K562 (cell line): ENCODE data around the gene SYT7. TPM values are rescaled to one million over a fixed set of nuclear protein-coding genes. Genes with fewer than 3 reads are reported as not detected.

Experiments used
- ATAC-seq: fragments of 200-7000 bp; cut with Tn5 transposase; 3 replicates; pipeline ENCODE4 v1.9.1; 2020; ENCODE audit warnings: moderate library complexity
- BruUV-seq: library from RNA; stranded (reverse); fragments of 400-500 nt; replicated peaks from 2 replicates; lab custom pipeline; 2021; lab: Mats Ljungman, UMichigan
- CTCF ChIA-PET: fragments of 300-600 bp; formaldehyde crosslinking; extraction: SDS; loops from one replicate; lab custom pipeline; 2021; ENCODE audit warnings: low intra/inter-chr PET ratio; lab: Yijun Ruan, JAX
- POLR2A ChIA-PET: fragments of 300-600, 350-650 bp; sonication (Branson Sonifier 250); formaldehyde crosslinking; extraction: SDS; loops from one replicate; lab custom pipeline; 2021; ENCODE audit warnings: antibody characterized with exemption, inconsistent platforms; lab: Yijun Ruan, JAX
- DNase-seq, 4 experiments: peaks; one replicate each; pipeline versions ENCODE4 v3.0.0 to v3.0.0-alpha.2; 2011 to 2018; ENCODE audit warnings: low spot score in 3 of 4, mixed read lengths in 3 of 4; ENCODE audit errors: extremely low read depth in 1 of 4
- FAIRE-seq: peaks from 2 replicates; lab custom pipeline; 2011; peaks lifted over from hg19 to GRCh38; lab: Jason Lieb, UNC
- H2AFZ ChIP-seq: 2 replicates; pipeline ENCODE4 v1.6.0; 2011; ENCODE audit warnings: low read depth, low read length, control low read depth, inconsistent platforms
- H3K27ac ChIP-seq: fragments of 200-600 bp; 3 replicates; pipeline ENCODE4 v1.8.0; 2011; ENCODE audit warnings: low read depth, mild to moderate bottlenecking, control low read depth, inconsistent platforms, low read length, moderate library complexity, mixed read lengths; ENCODE audit errors: extremely low read depth
- H3K27me3 ChIP-seq, 2 experiments: fragments of 300-600 bp in 1 of 2; 2 replicates in 1 of 2; 3 replicates in 1 of 2; pipeline versions ENCODE4 v1.6.0 to v1.8.0; 2011; ENCODE audit warnings: inconsistent platforms in 2 of 2, low read length in 2 of 2, mild to moderate bottlenecking in 1 of 2, mixed read lengths in 1 of 2, moderate library complexity in 1 of 2; ENCODE audit not compliant: control insufficient read depth in 2 of 2, insufficient read depth in 2 of 2
- H3K36me3 ChIP-seq: fragments of 300-600 bp; 3 replicates; pipeline ENCODE4 v1.8.0; 2011; ENCODE audit warnings: mild to moderate bottlenecking, low read length, inconsistent platforms; ENCODE audit not compliant: control insufficient read depth, insufficient read depth
- H3K4me1 ChIP-seq, 2 experiments: fragments of 200-600 bp in 1 of 2; replicated peaks in 1 of 2; 2 replicates in 1 of 2; 3 replicates in 1 of 2; pipeline versions ENCODE4 v1.5.1 to v1.8.0; 2011; ENCODE audit warnings: inconsistent platforms in 2 of 2, low read length in 2 of 2, mild to moderate bottlenecking in 1 of 2, mixed read lengths in 1 of 2, moderate library complexity in 1 of 2; ENCODE audit not compliant: control insufficient read depth in 2 of 2, insufficient read depth in 2 of 2
- H3K4me2 ChIP-seq: 2 replicates; pipeline ENCODE4 v1.6.1; 2011; ENCODE audit warnings: low read length, control low read depth, inconsistent platforms, mixed read lengths; ENCODE audit not compliant: insufficient read depth
- H3K4me3 ChIP-seq: fragments of 200-600 bp; sonication (generic), shearing (Covaris generic); 2 replicates; pipeline ENCODE4 v1.5.1; 2016; ENCODE audit warnings: control low read depth, inconsistent platforms
- H3K79me2 ChIP-seq: fragments of 200-600 bp; 3 replicates; pipeline ENCODE4 v1.8.0; 2011; ENCODE audit warnings: low read length, inconsistent platforms; ENCODE audit not compliant: control insufficient read depth, insufficient read depth
- H3K9ac ChIP-seq, 2 experiments: 2 replicates each; pipeline versions ENCODE4 v1.6.0 to v1.6.1; 2011; ENCODE audit warnings: low read depth in 2 of 2, low read length in 2 of 2, control low read depth in 1 of 2, inconsistent platforms in 1 of 2, mild to moderate bottlenecking in 1 of 2, mixed read lengths in 1 of 2; ENCODE audit not compliant: insufficient read depth in 1 of 2
- H3K9me1 ChIP-seq: one replicate; pipeline ENCODE4 v1.6.0; 2011; ENCODE audit warnings: inconsistent platforms, mild to moderate bottlenecking, low read length, moderate library complexity; ENCODE audit not compliant: control insufficient read depth, insufficient read depth
- H3K9me3 ChIP-seq: replicated peaks from 2 replicates; pipeline ENCODE4 v1.5.1; 2011; ENCODE audit warnings: low read depth, low read length, inconsistent platforms; ENCODE audit not compliant: control insufficient read depth, insufficient read depth
- H4K20me1 ChIP-seq: replicated peaks from 2 replicates; pipeline ENCODE4 v1.6.1; 2011; ENCODE audit warnings: low read length, inconsistent platforms, mixed read lengths; ENCODE audit not compliant: control insufficient read depth, insufficient read depth
- BHLHE40 ChIP-seq: IDR thresholded peaks from 2 replicates; pipeline ENCODE4 v1.6.1; 2011; ENCODE audit warnings: low read length, improper control_type of control experiment
- BRCA1 ChIP-seq, 2 experiments: fragments of 450-650 bp in 1 of 2; sonication (generic) in 1 of 2; formaldehyde crosslinking in 1 of 2; IDR thresholded peaks; 2 replicates each; pipeline versions ENCODE4 v1.5.0 to v1.6.1; 2017 to 2020; ENCODE audit warnings: mild to moderate bottlenecking in 1 of 2, missing genetic modification reagents in 1 of 2
- ERF ChIP-seq: fragments of 450-650 bp; formaldehyde crosslinking; IDR thresholded peaks from 2 replicates; pipeline ENCODE4 v1.4.0; 2020; ENCODE audit warnings: mild to moderate bottlenecking, mixed read lengths
- FOXK1 ChIP-seq: sonication (generic); formaldehyde crosslinking; IDR thresholded peaks from 2 replicates; pipeline ENCODE4 v1.8.0; 2022; ENCODE audit warnings: missing genetic modification reagents, mild to moderate bottlenecking, borderline replicate concordance
- FOXM1 ChIP-seq, 2 experiments: fragments of 450-650 bp in 1 of 2; sonication (generic) in 1 of 2; formaldehyde crosslinking in 1 of 2; IDR thresholded peaks; 2 replicates each; pipeline versions ENCODE4 v1.6.1 to v1.9.0; 2017 to 2022; ENCODE audit warnings: low read depth in 2 of 2, mild to moderate bottlenecking in 2 of 2, missing genetic modification reagents in 1 of 2, moderate library complexity in 1 of 2
- FOXP1 ChIP-seq: sonication (generic); formaldehyde crosslinking; IDR thresholded peaks from 2 replicates; pipeline ENCODE4 v1.8.0; 2022; ENCODE audit warnings: mild to moderate bottlenecking, missing genetic modification reagents
- HBP1 ChIP-seq: fragments of 450-650 bp; formaldehyde crosslinking; IDR thresholded peaks from 2 replicates; pipeline ENCODE4 v1.4.0; 2022; ENCODE audit warnings: missing genetic modification characterization
- HMG20A ChIP-seq: fragments of 450-650 bp; formaldehyde crosslinking; conservative IDR thresholded peaks from 2 replicates; pipeline ENCODE4 v1.4.0; 2020; ENCODE audit warnings: mild to moderate bottlenecking, mixed read lengths
- HNRNPK ChIP-seq: fragments of 200-400 bp; formaldehyde crosslinking; IDR thresholded peaks from one replicate; pipeline ENCODE4 v1.6.1; 2018; ENCODE audit warnings: mild to moderate bottlenecking, low read depth, low read length; ENCODE audit not compliant: poor library complexity, severe bottlenecking
- MAZ ChIP-seq, 2 experiments: fragments of 450-650 bp in 1 of 2; sonication (generic) in 1 of 2; formaldehyde crosslinking; IDR thresholded peaks in 1 of 2; conservative IDR thresholded peaks in 1 of 2; 2 replicates each; pipeline versions ENCODE4 v1.4.0 to v1.5.0; 2020; ENCODE audit warnings: mild to moderate bottlenecking in 1 of 2, missing genetic modification reagents in 1 of 2
- NR4A1 ChIP-seq, 2 experiments: fragments of 250-450 bp in 1 of 2; fragments of 450-650 bp in 1 of 2; sonication (Bioruptor Pico) in 1 of 2; IDR thresholded peaks; 2 replicates each; pipeline versions ENCODE4 v1.4.0 to v1.6.1; 2016 to 2020; ENCODE audit warnings: mild to moderate bottlenecking in 2 of 2, missing compliant biosample characterization in 1 of 2, missing genetic modification characterization in 1 of 2, moderate library complexity in 1 of 2
- PML ChIP-seq: IDR thresholded peaks from 2 replicates; pipeline ENCODE4 v1.6.1; 2012; ENCODE audit warnings: low read length, inconsistent platforms
- SAFB ChIP-seq: fragments of 200-400 bp; formaldehyde crosslinking; IDR thresholded peaks from 2 replicates; pipeline ENCODE4 v1.6.1; 2017; ENCODE audit warnings: low read depth, low read length, borderline replicate concordance
- SMARCA5 ChIP-seq: fragments of 450-650 bp; IDR thresholded peaks from 2 replicates; pipeline ENCODE4 v1.6.1; 2016
- SREBF1 ChIP-seq: fragments of 150-350 bp; IDR thresholded peaks from 2 replicates; pipeline ENCODE4 v1.6.1; 2014; ENCODE audit warnings: antibody characterized with exemption, low read depth, low read length, borderline replicate concordance
- TRIM24 ChIP-seq, 2 experiments: fragments of 450-650 bp; IDR thresholded peaks; 2 replicates each; pipeline ENCODE4 v1.6.1; 2016
- ZBTB26 ChIP-seq: fragments of 450-650 bp; formaldehyde crosslinking; IDR thresholded peaks from 2 replicates; pipeline ENCODE4 v1.4.0; 2022; ENCODE audit warnings: missing genetic modification characterization
- ZFP1 ChIP-seq: fragments of 450-650 bp; formaldehyde crosslinking; IDR thresholded peaks from 2 replicates; pipeline ENCODE4 v1.4.0; 2020; ENCODE audit warnings: mild to moderate bottlenecking, mixed read lengths
- ZNF644 ChIP-seq: fragments of 200-800 bp; sonication (Bioruptor generic); IDR thresholded peaks from 2 replicates; pipeline ENCODE4 v1.6.1; 2016; ENCODE audit warnings: low read depth, missing genetic modification characterization, missing compliant biosample characterization
- WGBS: fragments of 100-300 bp; shearing (Covaris generic); methylation state at CpG from one replicate; pipeline ENCODE4 v1.1.6; 2016; ENCODE audit warnings: low coverage, mixed read lengths; ENCODE audit not compliant: insufficient coverage; ENCODE audit errors: missing lambda C conversion rate; 5-methylcytosine and 5-hydroxymethylcytosine counted together
- in situ Hi-C: fragments of 300-500 bp; cut with MboI; formaldehyde crosslinking; loops from 4 replicates; pipeline ENCODE4 v1.15.0; 2018; ENCODE audit warnings: inconsistent platforms, mixed read lengths
- intact Hi-C: fragments of 100-400 bp; cut with micrococcal nuclease; formaldehyde crosslinking; loops from 2 replicates; pipeline ENCODE4 v1.14.2; 2022
- polyA plus RNA-seq, 8 experiments: library from polyadenylated mRNA; depleted of rRNA in 4 of 8; stranded (reverse) in 5 of 8; unstranded in 3 of 8; fragments of >200 nt; fragmentation: Nextera tagmentation in 2 of 8; fragmentation: Illumina TruSeq in 1 of 8; extraction: Ambion mirVana in 2 of 8; extraction: Trizol in 1 of 8; gene quantifications; 2 replicates each; pipeline versions ENCODE4 v1.2.1 to v1.2.3, GENCODE V29; 2011 to 2014; ENCODE audit warnings: inconsistent platforms in 1 of 8, missing spikeins in 1 of 8
- total RNA-seq, 7 experiments: library from RNA; depleted of rRNA in 6 of 7; stranded (reverse); fragments of >200 nt in 6 of 7; fragmentation: Illumina TruSeq in 2 of 7; extraction: Trizol in 2 of 7; gene quantifications; 2 replicates each; pipeline versions ENCODE4 v1.2.1 to v1.2.3, GENCODE V29; 2011 to 2021; ENCODE audit warnings: low replicate concordance in 1 of 7

The SYT7 gene
- total and polyA plus RNA-seq, 9 of the 15 experiments (the other 6 are each of a cell fraction or from before 2014, with no cell fraction given): 0.01 to 0.51 (median 0.16) TPM; not detected in 1

DNA sequence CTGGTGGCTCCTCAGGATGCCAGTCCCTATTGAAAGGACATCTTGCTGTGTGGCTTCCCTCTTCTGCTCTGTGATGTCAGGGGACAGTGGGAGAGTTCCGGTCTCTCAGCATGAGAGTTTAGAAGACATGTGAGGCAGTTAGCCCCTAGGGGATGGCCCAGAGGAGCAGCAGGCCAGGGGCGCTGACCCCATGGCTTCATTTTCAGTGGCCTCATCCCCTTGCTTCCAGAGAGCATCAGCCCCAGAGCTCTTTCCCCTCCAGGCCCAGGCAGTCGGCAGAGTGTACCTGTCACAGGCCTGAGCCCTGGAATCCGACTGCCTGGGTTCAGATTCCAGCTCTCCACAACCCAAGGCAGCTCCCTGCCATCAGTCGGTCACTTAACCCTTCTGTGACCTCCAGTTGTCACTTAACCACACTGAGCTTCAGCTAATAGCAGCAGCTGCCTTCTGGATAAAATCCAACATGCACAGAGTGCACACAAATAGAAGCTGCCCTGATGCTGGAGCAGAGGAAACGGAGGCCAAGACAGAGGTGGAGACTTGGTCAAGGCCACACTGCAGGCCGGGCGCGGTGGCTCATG lies 86.4 kb downstream of the SYT7 start:
- intact Hi-C loops: no loop called here
- H3K9me3 ChIP-seq: no peaks in the 10 kb centered on the region; the same call in 1 of the 2 replicates
- no peak overlapping the region for H3K4me3 ChIP-seq
- peak overlapping the region in 1 of 2 experiments; percentile 4; a peak in 1 of 4 replicates for H3K9ac ChIP-seq
- no peak for ATAC-seq
- peaks cover 6 to 60% of the 10 kb centered on the region in 2 experiments; a peak in 4 of 5 replicates for H3K27me3 ChIP-seq
- 8% methylated on average over 9 of the region's 9 CpGs for WGBS
- no peak for DNase-seq
- BruUV-seq: no TSS peak
- in situ Hi-C loops: no loop called here
- H3K4me1 ChIP-seq: peaks cover 0 to 17% of the 10 kb centered on the region in 2 experiments; a peak in 3 of 5 replicates
- no peaks in the 10 kb centered on the region for H3K36me3 ChIP-seq
- no peak overlapping the region for H3K27ac ChIP-seq
- CTCF ChIA-PET: no interaction called here
- POLR2A ChIA-PET: interaction anchor here (0.6 kb wide), 1 partner anchor 102 kb away, joined by 4 read pairs; no protein-coding TSS in a partner anchor
- no peak overlapping the region for H3K4me2 ChIP-seq
- H4K20me1 ChIP-seq: no peaks in the 10 kb centered on the region; the same call in 1 of the 2 replicates
- FAIRE-seq: no peak
- peaks cover 3% of the 10 kb centered on the region for H3K9me1 ChIP-seq
- TF ChIP-seq SAFB: no peak
- no peak for TF ChIP-seq SREBF1
- no peak for TF ChIP-seq PML
- TF ChIP-seq ZBTB26 (CRISPR knock-in tag): no peak
- TF ChIP-seq HNRNPK: no peak
- TF ChIP-seq BHLHE40: no peak
- TF ChIP-seq ZFP1 (CRISPR knock-in tag): no peak
- no peak for TF ChIP-seq FOXK1 (CRISPR knock-in tag)
- no peak for TF ChIP-seq NR4A1 (CRISPR knock-in tag; IDR thresholded peaks at IDR 0.05)
- no peak for TF ChIP-seq NR4A1 (tag; IDR thresholded peaks at IDR 0.05)
- TF ChIP-seq ERF (CRISPR knock-in tag): no peak
- TF ChIP-seq TRIM24 (IDR thresholded peaks at IDR 0.05): no peak
- TF ChIP-seq FOXP1 (CRISPR knock-in tag): no peak
- no peak for TF ChIP-seq FOXM1 (IDR thresholded peaks at IDR 0.05; ENCODE audit: low read depth)
- no peak for TF ChIP-seq FOXM1 (CRISPR knock-in tag; IDR thresholded peaks at IDR 0.05; ENCODE audit: low read depth)
- TF ChIP-seq SMARCA5: no peak
- TF ChIP-seq BRCA1 (IDR thresholded peaks at IDR 0.05): no peak
- no peak for TF ChIP-seq BRCA1 (CRISPR knock-in tag; IDR thresholded peaks at IDR 0.05)
- no peak for TF ChIP-seq HMG20A (CRISPR knock-in tag)
- TF ChIP-seq ZNF644 (tag): no peak
- no peak for TF ChIP-seq MAZ (CRISPR knock-in tag; conservative IDR thresholded peaks at IDR 0.05 in 1 of 2, IDR thresholded peaks at IDR 0.05 in 1 of 2)
- no peak for TF ChIP-seq HBP1
- TF ChIP-seq, all 486 proteins: peak for 0
- no peaks in the 10 kb centered on the region for H3K79me2 ChIP-seq
- H2AFZ ChIP-seq: no peak overlapping the region
